HCEC 1CT (cell line): Measurements from ENCODE around the gene DRD2.

ENCODE experiments used
- DNase-seq: peaks from one replicate; pipeline ENCODE4 v3.0.0-alpha.2; 2017

Gene DRD2

GRCh38 chr11:113363406-113363805 lies 111.8 kb downstream of the DRD2 start:
- no peak for DNase-seq
